Common myeloid progenitor, CD34-positive (primary cell): ENCODE results near the gene HS3ST4.

Experiments
- CTCF ChIA-PET: fragments of 350-600 bp; sonication (Branson Sonifier 250); formaldehyde crosslinking; loops from one replicate; lab custom pipeline; 2021; ENCODE audit warnings: antibody characterized with exemption; lab: Charles Lee
- POLR2A ChIA-PET: fragments of 350-600 bp; sonication (Branson Sonifier 250); formaldehyde crosslinking; loops from one replicate; lab custom pipeline; 2021; ENCODE audit warnings: antibody characterized with exemption; lab: Charles Lee
- DNase-seq, 3 donors: peaks; one replicate each; pipeline versions ENCODE4 v3.0.0 to v3.0.0-alpha.2; 2013
- H3K27ac ChIP-seq, 2 experiments: 1 replicate in 1 of 2; 2 replicates in 1 of 2; pipeline ENCODE4 v1.7.0; 2013; ENCODE audit warnings: inconsistent platforms in 2 of 2, low read length in 2 of 2, mild to moderate bottlenecking in 2 of 2, low read depth in 1 of 2, moderate library complexity in 1 of 2; ENCODE audit not compliant: severe bottlenecking in 2 of 2, insufficient read depth in 1 of 2, poor library complexity in 1 of 2
- H3K27me3 ChIP-seq, 5 experiments: replicated peaks in 2 of 5; 1 replicate in 3 of 5; 2 replicates in 2 of 5; pipeline versions ENCODE4 v1.6.1 to v1.7.0; 2013; ENCODE audit warnings: low read length in 4 of 5, mild to moderate bottlenecking in 2 of 5, moderate library complexity in 2 of 5, inconsistent platforms in 1 of 5; ENCODE audit not compliant: insufficient read depth in 5 of 5, control insufficient read depth in 4 of 5
- H3K36me3 ChIP-seq, 4 experiments: 1 replicate in 2 of 4; 2 replicates in 2 of 4; pipeline versions ENCODE4 v1.6.1 to v1.7.0; 2013; ENCODE audit warnings: low read length in 3 of 4, control low read depth in 1 of 4, mild to moderate bottlenecking in 1 of 4; ENCODE audit not compliant: control insufficient read depth in 4 of 4, insufficient read depth in 4 of 4
- H3K4me1 ChIP-seq, 4 experiments: 1 replicate in 3 of 4; 2 replicates in 1 of 4; pipeline versions ENCODE4 v1.6.1 to v1.7.1; 2013; ENCODE audit warnings: low read length in 3 of 4, mild to moderate bottlenecking in 3 of 4, control low read depth in 1 of 4, inconsistent platforms in 1 of 4, moderate library complexity in 1 of 4; ENCODE audit not compliant: control insufficient read depth in 4 of 4, insufficient read depth in 4 of 4; ENCODE audit errors: control extremely low read depth in 1 of 4
- H3K4me3 ChIP-seq, 7 experiments: 1 replicate in 4 of 7; 2 replicates in 3 of 7; pipeline versions ENCODE4 v1.5.1 to v1.7.0; 2013; ENCODE audit warnings: mild to moderate bottlenecking in 7 of 7, low read length in 6 of 7, moderate library complexity in 6 of 7, inconsistent platforms in 2 of 7, low read depth in 2 of 7, control low read depth in 1 of 7; ENCODE audit not compliant: insufficient read depth in 4 of 7, control insufficient read depth in 1 of 7; ENCODE audit errors: extremely low read depth in 1 of 7
- H3K9me3 ChIP-seq, 5 experiments: 1 replicate in 4 of 5; 2 replicates in 1 of 5; pipeline versions ENCODE4 v1.6.1 to v1.7.1; 2013; ENCODE audit warnings: low read length in 4 of 5, mild to moderate bottlenecking in 2 of 5, inconsistent platforms in 1 of 5, low read depth in 1 of 5, moderate library complexity in 1 of 5; ENCODE audit not compliant: control insufficient read depth in 4 of 5, insufficient read depth in 2 of 5; ENCODE audit errors: control extremely low read depth in 1 of 5
- WGBS: methylation state at CpG from one replicate; pipeline ENCODE4 v1.1.5; 2013; ENCODE audit not compliant: insufficient coverage; 5-methylcytosine and 5-hydroxymethylcytosine counted together

Gene HS3ST4

DNA sequence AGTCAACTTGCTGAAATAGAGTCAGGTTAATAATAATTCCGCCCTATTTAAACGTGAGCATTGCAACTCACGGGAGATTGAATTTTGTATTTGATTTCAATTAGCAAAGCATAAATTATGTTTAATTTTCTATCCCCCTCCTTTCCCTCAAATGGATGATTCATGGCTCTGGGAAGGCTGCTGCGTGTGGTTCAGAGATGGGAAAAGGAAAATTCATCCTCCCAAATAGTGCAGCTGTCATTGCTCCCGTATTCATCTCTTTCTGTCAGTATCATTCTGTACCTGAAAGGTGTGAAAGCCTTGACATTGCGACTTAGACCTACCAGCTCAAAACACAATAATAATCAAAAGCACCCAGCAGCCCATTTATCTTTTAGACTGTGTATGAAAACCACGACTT lies 447.3 kb downstream of the HS3ST4 start:
- no peaks in the 10 kb centered on the region for H3K9me3 ChIP-seq
- no peaks in the 10 kb centered on the region for H3K27me3 ChIP-seq
- ChIA-PET CTCF (no interaction called here), POLR2A (no interaction called here)
- H3K4me3 ChIP-seq = no peak overlapping the region
- 100% methylated on average over 1 of the region's 7 CpGs for WGBS
- no peak for DNase-seq
- H3K4me1 ChIP-seq = no peaks in the 10 kb centered on the region
- H3K27ac ChIP-seq = no peak overlapping the region
- H3K36me3 ChIP-seq = no peaks in the 10 kb centered on the region

DNA sequence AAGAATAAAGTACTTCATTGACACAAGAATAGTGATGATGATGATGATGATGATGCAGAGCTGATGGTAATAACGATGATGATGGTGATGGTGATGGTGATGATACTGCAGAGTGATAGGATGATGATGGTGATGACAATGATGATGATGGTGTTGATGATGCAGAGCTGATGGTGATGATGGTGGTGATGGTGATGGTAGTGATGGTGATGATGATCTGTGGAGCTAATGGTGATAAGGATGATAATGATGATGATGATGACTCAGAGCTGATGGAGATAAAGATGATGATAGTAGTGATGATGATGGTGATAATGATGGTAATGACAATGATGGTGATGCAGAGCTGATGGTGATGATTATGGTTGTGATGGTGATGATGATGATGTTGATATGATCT lies 448.1 kb downstream of the HS3ST4 start:
- no peak overlapping the region for H3K27ac ChIP-seq
- DNase-seq = no peak
- no peaks in the 10 kb centered on the region for H3K9me3 ChIP-seq
- H3K27me3 ChIP-seq = no peaks in the 10 kb centered on the region
- POLR2A ChIA-PET = no interaction called here
- WGBS = 100% methylated on average over 1 of the region's 1 CpG
- CTCF ChIA-PET = no interaction called here
- no peaks in the 10 kb centered on the region for H3K36me3 ChIP-seq
- H3K4me1 ChIP-seq = no peaks in the 10 kb centered on the region
- no peak overlapping the region for H3K4me3 ChIP-seq

DNA sequence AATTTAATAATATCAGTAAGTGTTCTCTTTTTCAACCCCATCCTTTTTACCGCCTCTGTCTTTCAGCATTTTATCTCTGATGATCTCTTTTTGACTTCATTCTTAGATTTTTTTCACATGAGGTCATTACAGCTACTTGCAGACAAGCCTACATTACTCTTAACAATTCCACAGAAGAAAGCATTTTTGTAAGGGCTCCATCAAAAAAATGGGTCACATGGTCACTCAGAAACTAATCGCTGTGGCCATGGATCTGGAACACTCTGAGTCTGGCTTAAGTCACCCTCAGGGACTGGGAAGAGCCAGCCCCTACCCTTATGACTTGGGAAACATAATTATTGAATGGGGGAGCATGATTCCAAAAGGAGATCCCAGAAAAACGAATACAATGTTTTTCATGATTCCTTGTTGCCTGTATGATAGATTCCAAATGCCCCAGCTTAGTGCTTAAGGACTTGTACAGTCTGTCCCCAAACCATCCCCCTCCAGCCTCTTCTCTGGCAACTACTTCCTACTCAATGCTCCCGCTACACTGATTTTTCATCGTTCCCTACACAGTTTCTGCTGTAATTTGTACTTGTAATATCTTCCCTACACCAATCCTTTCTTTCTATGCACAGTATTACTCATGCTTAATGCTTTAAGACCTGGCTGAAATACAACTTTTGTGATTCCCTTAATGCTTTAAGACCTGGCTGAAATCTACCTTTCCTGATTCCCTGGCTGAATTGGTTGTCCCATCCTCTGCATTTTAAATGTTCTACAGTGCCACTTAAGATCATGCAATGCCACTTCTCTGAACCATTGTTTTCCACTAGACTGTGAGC lies 457.8 kb downstream of the HS3ST4 start:
- no peak for DNase-seq
- 92% methylated on average over 4 of the region's 5 CpGs for WGBS
- ChIA-PET POLR2A (interaction anchor here (0.7 kb wide), 1 partner anchor 217 kb away, joined by 3 read pairs; no protein-coding TSS in a partner anchor), CTCF (no interaction called here)
- H3K27ac ChIP-seq = no peak overlapping the region
- H3K27me3 ChIP-seq = no peaks in the 10 kb centered on the region
- no peaks in the 10 kb centered on the region for H3K36me3 ChIP-seq
- H3K9me3 ChIP-seq = no peaks in the 10 kb centered on the region
- no peak overlapping the region for H3K4me3 ChIP-seq
- H3K4me1 ChIP-seq = no peaks in the 10 kb centered on the region

DNA sequence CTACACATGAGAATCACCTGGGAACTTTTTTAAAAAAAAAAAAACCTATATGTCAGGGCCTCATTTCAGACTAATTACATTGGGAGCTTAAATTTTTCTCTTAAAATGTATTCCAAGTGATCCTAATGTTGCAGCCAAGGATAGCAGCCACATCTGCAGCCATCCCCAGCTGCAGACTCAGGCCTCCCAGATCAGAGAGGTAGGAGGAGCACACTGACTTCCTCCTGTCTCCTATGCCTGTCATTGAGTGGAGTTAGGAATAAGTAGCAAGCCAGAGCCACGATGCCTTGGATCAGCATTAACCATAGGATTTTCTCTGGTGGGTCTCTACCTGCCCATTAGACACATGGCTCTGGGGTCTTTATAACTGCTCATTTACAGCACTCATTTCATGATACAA lies 463.5 kb downstream of the HS3ST4 start:
- Histone ChIP-seq H3K4me1 (no peaks in the 10 kb centered on the region), H3K27ac (no peak overlapping the region), H3K27me3 (no peaks in the 10 kb centered on the region), H3K4me3 (no peak overlapping the region), H3K9me3 (no peaks in the 10 kb centered on the region), H3K36me3 (no peaks in the 10 kb centered on the region)
- CTCF ChIA-PET = no interaction called here
- 67% methylated on average over 1 of the region's 1 CpG for WGBS
- POLR2A ChIA-PET = no interaction called here
- no peak for DNase-seq

DNA sequence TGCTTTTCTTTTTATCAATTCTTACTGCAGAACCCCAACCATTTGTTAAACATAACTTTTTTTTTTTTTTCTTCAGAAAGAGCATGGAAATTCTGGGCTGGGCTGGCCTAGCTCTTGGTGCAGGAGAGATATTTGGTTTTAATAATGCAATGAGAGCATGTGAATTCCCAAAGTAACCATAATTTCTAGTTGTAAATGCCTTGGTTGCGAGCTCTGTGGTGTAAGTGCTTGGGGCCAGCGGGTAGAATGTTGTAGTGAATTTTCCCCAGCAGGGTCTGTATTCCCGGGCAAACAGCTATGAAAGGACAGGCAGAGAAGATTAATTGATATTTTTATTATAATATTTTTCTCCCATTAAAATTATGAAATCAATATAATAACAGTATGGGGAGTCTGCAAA lies 465.6 kb downstream of the HS3ST4 start:
- Histone ChIP-seq H3K36me3 (no peaks in the 10 kb centered on the region), H3K4me1 (no peaks in the 10 kb centered on the region), H3K27ac (no peak overlapping the region), H3K9me3 (peaks cover 0 to 2% (median 0%) of the 10 kb centered on the region in 5 experiments), H3K27me3 (no peaks in the 10 kb centered on the region), H3K4me3 (no peak overlapping the region)
- DNase-seq = no peak
- CTCF ChIA-PET = no interaction called here
- POLR2A ChIA-PET = no interaction called here
- 83% methylated on average over 1 of the region's 3 CpGs for WGBS

DNA sequence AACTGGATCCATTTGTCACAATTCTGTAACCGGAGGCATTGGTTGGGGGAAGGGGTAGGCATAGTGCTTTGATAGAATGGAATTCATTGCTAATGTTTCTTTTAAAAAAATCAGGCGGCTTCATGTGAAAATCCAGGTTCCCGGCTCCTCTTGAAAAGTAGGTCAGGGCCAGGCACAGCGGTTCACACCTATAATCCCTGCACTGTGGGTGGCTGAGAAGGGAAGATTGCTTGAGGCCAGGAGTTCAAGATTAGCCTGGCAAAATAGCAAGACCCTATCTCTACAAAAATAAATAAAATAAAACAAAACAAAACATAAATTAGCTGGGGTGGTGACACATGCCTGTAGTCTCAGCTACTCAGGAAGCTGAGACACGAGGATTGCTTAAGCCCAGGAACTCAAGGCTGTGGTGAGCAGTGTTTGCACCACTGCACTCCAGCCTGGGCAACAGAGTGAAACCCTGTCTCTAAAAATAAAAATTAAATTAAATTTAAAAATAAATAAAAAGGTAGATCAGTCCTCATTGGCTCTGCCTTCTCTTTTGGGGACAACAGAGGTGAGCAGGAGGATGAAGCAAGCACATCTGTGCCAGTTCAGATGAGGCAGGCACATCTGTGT lies 466.5 kb downstream of the HS3ST4 start:
- 77% methylated on average over 3 of the region's 5 CpGs for WGBS
- Histone ChIP-seq H3K4me3 (no peak overlapping the region), H3K27me3 (no peaks in the 10 kb centered on the region), H3K9me3 (peaks cover 0 to 2% (median 0%) of the 10 kb centered on the region in 5 experiments), H3K27ac (no peak overlapping the region), H3K36me3 (no peaks in the 10 kb centered on the region), H3K4me1 (no peaks in the 10 kb centered on the region)
- CTCF ChIA-PET = no interaction called here
- POLR2A ChIA-PET = no interaction called here
- no peak for DNase-seq

DNA sequence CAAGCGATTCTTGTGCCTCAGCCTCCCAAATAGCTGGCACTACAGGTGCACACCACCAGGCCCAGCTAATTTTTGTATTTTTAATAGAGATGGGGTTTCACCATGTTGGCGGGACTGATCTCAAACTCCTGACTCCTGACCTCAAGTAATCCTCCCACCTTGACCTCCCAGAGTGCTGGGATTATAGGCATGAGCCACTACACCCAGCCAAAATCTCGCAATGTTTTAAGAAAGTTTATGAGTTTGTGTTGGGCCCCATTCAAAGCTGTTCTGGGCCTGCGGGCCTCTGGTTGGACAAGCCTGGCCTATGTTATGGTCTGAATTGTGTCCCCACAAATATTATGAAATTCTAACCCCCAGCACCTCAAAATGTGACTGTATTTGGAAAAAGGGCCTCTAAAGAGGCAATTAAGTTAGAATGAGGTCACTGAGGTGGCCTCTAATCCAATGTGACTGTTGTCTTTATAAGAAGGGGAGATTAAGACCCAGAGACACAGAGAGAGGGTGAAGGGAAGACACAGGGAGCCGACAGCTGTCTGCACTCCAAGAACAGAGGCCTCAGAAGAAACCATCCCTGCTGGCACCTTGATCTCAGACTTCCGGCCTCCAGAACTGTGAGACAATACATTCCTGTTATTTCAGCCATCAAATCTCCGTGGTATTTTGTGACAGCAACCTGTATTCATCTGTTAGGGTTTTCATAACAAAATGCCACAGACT lies 469.9 kb downstream of the HS3ST4 start:
- Histone ChIP-seq H3K36me3 (no peaks in the 10 kb centered on the region), H3K27me3 (no peaks in the 10 kb centered on the region), H3K4me1 (no peaks in the 10 kb centered on the region), H3K4me3 (no peak overlapping the region), H3K9me3 (peaks cover 0 to 2% (median 0%) of the 10 kb centered on the region in 5 experiments), H3K27ac (no peak overlapping the region)
- no peak for DNase-seq
- ChIA-PET CTCF (no interaction called here), POLR2A (no interaction called here)
- 87% methylated on average over 3 of the region's 7 CpGs for WGBS
